Measurements from ENCODE around the gene RIOX2.

Gene RIOX2

GRCh38 chr3:97988784-97989568 lies 16.7 kb upstream of the RIOX2 start:
- FAIRE-seq = no peak

DNA sequence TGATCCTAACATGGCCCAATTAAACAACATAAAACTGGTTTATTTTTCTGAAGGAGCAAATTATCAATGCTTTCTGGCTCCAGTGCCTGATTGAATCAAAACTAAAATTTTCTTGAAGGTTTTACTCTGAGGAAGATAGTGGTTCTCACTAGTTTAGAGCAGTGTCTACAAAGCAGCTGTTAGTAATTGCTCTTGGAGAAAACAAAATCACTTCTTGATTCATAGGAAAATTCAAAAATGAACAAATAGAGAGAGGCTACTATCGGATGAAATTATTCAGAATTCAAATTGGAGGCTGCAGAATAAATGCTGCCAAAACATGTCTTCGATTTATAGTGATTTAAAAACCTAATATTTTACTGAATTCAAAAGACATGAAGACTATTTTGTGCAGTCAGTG lies 15.1 kb upstream of the RIOX2 start:
- FAIRE-seq = no peak

GRCh38 chr3:97983933-97984491 lies 11.8 kb upstream of the RIOX2 start:
- no peak for FAIRE-seq

DNA sequence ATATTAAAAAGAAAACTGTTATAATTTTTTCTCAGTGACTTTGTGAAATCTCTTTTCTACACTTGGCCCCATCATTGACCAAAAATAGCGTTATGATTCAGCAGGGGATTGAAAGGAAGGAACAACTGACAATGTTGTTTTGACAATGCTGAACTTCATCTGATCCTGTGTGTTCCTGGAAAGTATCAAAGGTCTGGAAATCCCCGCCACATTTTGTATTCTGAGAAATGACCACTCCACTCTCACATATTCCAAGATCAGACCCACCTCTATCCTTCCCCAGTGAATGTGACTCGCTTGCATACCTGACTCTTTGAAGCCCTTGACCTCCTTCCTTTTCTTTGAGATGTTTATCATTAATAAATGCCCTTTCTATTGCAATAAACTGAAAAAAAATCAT lies 9.7 kb upstream of the RIOX2 start:
- no peak for FAIRE-seq

DNA sequence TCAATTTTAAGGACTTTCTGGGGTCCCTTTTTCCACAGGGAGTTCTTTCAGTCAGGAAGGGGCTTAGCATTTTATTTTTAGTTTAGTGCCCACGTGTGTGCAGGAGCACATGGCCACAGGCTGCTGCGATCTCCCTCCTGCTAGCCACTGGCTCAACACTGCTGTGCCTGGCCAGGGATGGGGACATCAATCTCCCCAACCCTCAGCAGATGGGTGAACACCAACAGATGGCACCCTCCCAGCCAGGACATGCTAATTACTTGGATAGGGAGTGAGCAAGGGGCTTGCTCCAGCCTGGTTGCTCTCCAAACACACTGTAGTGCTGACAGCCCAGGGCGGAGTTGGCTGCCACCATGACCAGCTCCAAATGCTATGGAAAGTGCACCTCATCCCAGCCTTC lies 7.4 kb upstream of the RIOX2 start:
- FAIRE-seq = no peak

GRCh38 chr3:97975466-97975865 lies 3.2 kb upstream of the RIOX2 start:
- FAIRE-seq = no peak

DNA sequence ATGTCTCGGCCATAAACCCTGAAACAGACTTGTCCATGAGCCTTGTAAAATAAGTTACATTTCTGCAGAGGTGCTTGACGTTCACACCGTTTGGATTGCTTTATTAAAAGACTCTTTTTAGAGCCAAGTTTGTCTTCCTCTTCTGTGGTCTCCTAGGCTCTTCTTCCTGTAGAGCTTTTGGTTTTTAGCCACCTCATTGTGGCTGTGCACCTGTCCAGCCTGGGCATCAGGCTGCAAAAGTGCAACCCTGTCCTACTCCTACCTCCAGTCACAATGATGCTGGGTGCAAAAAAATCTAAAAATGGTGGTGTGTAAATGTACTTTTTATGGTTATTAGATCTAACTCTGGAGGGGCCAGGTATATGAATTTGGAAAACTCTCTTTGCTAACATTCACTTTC lies 2.8 kb upstream of the RIOX2 start:
- FAIRE-seq = no peak

DNA sequence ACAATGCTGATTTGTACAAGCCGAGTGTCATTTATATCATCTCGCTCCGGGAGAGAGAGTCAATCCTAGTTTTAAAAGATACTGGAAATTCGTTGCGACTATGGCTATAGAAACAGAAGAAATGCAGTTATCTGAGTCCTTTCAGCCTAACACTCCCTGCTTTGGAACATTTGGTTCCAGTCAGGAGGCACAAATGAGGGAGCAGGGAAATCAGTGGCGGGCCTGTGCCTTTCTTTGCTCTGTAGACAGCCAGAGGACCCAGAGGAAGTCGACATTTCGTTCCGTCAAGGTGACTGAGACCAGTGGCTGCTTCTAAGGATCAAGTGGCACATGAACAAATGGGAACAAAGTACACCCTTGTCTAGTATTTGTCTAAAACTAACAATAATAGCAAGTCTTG lies 745 bp upstream of the RIOX2 start:
- no peak for FAIRE-seq

DNA sequence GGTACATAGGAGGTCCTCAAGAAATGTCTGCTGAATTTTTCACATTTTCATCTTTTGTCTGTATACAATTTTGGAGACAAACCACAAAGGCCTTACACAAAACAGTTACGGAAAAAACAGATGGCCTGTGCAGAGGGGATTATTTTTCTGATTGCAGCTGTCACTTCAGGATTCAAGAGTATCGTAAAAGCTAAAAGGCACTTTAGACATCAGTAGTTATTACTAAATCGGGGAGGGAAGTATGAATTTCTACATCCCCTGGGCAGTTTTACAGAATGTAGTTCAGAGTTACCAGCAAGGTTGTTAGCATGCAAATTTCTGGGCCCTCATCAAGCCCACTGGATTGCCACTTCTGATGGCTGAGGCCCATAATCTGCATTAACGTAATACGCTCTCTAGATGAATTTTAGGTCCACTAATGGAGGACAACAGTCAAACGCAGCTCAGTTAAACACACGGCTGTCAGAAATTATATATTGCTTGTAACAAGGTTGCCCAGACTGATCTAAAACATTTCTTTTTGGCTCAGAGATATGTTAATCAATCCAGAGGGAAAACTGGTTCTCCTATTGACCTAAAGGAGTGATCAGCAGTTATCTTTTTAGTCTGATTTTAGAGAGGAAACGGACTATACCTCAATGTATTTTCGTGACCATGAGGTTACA lies 1.1 kb downstream of the RIOX2 start:
- no peak for FAIRE-seq

GRCh38 chr3:97970156-97970555 lies 2.1 kb downstream of the RIOX2 start:
- no peak for FAIRE-seq

DNA sequence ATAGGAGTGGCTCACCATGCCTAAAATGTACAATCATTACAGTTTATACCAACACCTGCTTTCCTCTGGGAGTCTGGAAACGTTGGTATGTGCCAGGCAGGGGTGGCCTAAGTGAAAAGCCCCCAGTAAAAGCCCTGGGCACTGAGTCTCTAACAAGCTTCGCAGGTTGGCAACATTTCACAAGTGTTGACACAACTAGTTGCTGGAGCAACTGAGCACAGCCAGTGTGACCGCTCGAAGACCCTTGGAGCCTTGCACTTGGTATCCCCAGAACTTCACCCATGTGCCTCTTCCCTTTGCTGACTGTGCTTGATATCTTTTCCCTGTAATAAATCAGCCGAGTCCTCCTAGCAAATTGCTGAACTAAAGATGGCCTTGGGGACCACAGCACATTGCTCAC lies 2.7 kb downstream of the RIOX2 start:
- FAIRE-seq = no peak

GRCh38 chr3:97968376-97968775 lies 3.9 kb downstream of the RIOX2 start:
- FAIRE-seq = no peak

DNA sequence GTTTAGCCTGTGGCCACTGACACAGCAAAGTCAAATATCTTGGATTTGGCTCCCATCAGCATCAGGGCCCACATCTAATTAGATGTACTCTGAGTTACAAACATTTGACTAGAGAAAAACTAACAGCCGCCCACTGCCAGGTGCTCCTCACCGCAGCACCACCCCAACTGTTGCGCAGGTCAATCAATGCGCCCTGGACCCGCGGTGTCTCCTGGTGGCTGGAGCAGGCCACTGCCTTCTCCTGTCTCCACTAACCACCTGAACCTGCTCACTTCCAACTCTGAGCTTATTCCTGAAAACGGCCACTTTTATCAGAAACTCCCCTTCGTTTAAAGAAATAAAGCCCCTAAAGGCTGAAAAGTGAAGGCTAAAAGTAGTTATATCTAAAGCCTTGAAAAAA lies 4.3 kb downstream of the RIOX2 start:
- no peak for FAIRE-seq

GRCh38 chr3:97960993-97961766 lies 11.1 kb downstream of the RIOX2 start:
- no peak for FAIRE-seq

DNA sequence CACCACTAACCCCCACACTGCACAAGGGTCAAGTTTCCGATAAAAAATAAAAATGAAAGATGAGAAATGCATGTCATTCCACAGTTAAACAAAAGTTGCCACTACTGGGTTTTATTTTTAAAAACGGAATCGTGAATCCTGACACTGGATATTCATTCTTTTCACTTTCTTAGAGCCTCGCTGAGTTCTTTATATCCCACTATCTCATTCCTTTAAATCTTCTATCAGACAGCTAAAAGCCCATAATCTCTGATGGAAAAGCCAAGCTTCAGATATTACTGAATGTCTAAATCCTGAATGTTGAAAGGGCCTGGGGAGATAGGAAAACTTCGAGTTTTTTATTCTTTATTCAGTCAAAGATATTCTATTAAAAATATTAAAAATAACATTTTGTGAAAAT lies 11.7 kb downstream of the RIOX2 start:
- no peak for FAIRE-seq

GRCh38 chr3:97959872-97960271 lies 12.4 kb downstream of the RIOX2 start:
- FAIRE-seq = no peak

DNA sequence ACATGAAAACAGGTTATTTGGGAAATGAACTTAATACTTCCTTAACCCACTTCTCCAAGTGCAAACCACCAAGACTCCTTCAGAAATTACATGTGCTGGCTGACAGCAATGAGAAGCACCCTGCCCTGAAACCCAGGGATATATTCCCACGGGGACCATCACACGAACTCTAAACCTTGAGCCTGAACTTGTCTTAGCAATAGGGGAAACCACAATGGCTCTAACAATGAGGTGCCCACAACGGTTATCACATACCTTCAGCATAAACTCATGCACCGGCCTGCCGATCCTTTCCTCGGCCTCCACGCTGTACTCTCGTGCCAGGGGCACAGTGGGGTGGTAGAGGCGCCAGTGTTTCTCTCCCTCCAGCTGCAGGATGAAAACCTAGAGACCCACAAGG lies 13.4 kb downstream of the RIOX2 start:
- no peak for FAIRE-seq

GRCh38 chr3:97958396-97958795 lies 13.8 kb downstream of the RIOX2 start:
- no peak for FAIRE-seq

DNA sequence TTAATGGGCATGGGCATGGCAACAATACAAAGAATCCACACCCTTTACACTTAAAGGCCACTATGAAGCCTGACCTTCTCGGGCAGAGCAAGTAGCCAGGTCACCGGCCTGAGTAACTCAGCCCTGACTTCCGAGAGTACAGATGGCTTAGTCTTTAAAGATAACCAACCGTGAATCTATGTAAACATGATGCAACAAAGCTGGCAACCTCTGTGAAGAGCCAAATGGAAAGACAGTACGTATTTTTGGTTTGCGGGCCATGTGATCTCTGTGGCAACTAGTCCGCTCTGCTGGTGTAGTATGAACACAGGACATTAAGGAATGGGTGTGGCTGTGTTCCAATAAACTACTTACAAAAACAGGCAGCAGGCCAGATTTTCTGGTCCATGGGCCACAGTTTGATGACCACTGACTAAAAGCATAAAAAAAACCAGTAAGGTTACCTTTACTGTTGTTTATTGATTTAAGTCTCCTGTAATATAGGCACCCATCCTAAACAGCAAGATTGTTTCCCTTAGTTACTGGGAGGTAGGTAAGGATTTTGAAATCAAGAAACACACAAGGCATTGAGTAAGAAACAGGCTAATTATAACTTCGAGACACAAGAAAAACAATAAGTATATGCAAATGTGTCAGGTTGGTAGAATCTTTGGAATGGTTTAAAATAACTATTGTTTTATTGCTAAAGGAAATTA lies 14.5 kb downstream of the RIOX2 start:
- FAIRE-seq = no peak

GRCh38 chr3:97956051-97956450 lies 16.2 kb downstream of the RIOX2 start:
- no peak for FAIRE-seq

DNA sequence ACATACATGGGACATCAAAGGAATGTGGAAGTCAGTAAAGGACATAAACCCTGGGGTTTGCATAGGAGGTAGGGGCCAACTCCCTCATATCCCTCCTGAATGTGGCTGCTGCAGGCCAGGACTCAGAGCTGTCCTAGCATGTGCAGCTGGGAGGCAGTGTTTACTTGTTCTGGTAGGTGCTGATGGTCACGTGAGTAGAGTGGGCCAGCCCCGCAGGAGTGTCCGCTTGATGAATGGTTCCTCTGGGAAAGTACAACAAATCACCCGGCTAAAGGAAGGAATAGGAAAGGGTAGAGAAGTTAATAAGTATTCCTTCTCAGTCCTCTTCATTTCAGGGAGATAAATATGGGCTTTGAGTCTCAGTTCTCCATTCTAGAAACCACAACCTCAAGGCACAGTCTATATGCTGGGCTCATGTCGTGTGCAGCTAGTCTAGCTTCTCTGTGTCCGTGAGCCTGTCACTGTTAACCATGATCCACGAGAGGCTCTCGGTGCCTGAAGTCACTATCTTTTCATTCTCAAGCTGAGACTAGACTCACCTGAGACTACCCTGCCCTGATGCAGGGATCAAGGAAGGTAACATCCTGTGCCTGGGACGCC lies 17.9 kb downstream of the RIOX2 start:
- no peak for FAIRE-seq

DNA sequence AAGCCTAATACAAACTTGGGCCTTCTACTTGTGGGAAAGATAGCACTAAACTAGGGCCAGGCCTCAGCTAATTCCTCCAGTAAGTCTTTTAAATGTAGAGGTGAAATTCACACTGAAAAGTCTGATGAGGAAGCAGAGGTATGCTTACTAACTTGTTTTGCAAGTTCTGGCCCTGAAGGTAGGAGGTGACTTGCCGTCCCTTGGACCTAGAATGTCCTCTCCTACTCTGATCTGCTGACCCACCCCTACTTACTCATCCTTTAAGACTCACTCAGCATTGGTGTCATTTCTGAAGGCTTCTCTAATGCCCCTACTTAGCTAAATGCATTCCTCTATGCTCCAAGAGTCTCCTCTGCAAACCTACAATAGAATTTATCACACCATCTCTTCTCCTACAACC lies 19.4 kb downstream of the RIOX2 start:
- no peak for FAIRE-seq

DNA sequence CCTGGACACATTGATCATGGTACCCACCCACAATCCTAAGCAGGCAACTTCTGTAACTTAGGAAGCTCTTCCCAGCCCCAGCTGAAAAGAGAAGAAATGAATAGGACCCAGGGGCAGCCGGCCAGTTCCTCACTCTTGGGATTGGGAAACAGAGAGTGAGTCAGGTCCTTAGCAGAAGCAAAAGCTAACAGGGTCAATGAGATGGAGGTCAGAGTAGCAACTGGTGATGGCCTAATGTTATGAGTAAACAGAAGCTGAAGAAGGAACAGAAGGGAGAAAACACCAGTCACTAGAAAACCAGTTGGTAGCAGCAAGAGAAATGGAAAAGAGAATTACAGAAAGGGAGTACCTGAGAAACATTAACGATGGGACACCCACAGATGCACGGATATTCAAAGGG lies 20.0 kb downstream of the RIOX2 start:
- FAIRE-seq = no peak
